HG03280 (cell line): ENCODE data around the gene ARPIN.
A peak's percentile ranks its signal among the peaks of the same experiment; 100 is the strongest.
"Not testable (repeated sequence)": the region's sequence is repeated elsewhere in the genome, so short reads cannot be mapped to it uniquely, and the experiment has no call there.

Experiments used
- ATAC-seq: cut with Tn5 transposase; IDR thresholded peaks from one replicate; pipeline ENCODE4 v1.9.1; 2021; ENCODE audit warnings: mild to moderate bottlenecking, moderate library complexity; ENCODE audit not compliant: unreplicated experiment

Gene ARPIN

DNA sequence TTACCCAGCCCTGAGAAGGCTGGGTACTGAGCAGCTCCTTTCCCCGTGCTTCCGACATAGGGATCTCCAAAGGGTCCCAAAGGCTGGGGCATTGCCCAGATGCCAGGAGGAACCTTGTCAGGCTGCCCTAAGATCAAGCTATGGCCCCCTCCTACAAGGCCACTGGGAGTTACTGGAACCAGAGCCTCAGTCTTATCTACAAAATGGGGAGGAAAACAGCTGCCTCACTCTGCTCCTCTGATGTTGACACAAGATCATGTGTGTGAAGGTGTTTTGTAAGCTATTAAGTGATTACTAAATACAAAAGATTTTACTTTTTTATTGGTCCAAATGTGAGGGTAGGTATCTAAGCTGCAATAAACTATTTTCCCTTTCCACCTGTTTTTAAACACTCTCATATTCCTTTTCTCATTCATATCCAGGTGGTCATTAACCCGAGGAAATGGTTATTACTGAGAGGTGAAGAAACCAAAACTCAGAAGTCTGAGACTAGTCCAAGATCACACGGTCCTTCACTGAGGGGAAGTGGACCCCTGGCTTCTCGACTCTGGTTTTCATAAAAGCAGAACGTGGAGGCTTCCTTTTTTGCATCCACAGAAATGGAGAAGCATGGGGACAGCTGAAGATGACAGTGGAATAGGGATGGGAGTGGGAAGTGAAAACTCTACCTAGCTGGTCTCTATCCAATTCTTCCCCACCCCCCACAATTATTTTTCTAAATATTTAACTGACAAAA is 1.7 kb downstream of the ARPIN start:
- no peak for ATAC-seq

DNA sequence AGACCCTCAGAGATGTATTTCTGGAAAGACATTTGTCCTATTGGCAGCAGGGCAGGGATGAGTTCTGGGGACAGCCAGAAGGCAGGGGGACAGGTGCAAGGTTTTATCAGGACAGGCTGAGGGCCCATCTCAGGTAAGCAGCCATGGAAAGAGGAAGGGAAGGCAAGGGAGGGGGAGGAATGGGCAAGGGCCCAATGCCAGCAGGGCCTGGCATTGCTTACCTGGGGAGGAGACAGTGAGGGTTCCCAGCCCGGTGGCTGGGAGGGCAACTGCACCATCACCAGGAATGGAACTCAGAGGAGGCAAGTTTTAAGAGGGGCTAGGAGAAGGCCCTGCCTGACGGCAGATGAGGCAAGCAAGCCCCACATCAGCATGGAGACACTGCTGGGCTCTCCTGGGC is 3.1 kb downstream of the ARPIN start:
- ATAC-seq, result no peak

DNA sequence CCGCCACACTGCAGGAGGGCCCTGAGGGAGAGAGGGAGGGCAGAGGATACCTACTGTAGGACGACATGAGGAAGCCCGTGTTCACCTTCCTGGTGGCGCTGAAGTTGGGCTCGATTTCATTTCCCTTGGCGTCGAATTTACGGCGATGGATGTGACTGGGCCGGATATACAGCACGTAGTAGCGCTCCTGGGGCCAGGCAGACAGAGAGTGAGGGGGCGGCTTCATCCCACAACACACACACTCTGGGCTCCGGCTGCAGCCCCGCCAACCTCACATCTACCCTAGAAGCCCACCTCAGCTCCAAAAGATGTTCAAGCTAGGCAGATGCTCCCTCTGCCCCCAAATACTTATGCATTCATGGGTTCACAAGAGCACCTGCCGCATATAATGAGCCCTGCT is 4.5 kb downstream of the ARPIN start:
- ATAC-seq, result no peak

DNA sequence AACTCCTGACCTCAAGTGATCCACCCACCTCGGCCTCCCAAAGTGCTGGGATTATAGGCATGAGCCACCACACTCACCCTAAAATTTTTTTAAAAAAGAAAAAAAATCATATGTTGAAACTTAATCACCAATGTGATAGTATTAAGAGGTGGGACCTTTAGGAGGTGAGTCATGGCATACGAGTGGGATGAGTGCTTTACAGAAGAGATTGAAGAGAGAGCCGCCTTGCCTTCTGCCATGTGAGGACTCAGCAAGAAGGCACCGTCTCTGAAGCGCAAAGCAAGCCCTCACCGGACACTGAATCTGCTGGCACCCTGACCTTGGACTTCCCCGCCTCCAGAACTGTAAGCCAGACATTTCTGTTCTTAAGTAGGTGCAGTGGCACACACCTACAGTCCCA is 5.5 kb downstream of the ARPIN start:
- no peak for ATAC-seq

DNA sequence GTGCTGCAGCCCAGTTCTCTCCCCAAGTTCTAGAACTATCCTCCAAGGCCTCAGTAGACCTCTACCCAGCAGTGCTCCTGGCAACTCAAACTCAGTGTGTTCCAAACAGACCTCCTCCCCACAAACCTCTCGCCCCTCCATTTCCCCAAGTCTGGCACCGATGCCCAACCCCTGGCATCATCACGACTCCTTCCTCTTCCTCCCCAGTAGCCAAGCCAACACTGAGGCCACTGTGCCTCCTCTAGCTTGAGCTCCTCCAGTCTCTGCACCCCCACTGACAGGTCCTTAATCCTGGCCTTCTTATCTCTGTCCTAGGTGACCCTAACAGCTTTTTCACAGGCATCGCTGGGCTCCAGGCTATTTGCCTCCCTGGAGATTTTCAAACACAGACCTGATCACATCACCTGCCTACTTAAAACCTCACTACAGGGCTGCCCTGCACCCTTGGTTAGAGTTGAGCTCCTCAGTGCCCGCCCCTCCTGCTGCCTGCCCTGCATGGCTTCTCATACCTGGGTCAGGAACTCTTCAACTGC is 6.8 kb downstream of the ARPIN start:
- no peak for ATAC-seq

DNA sequence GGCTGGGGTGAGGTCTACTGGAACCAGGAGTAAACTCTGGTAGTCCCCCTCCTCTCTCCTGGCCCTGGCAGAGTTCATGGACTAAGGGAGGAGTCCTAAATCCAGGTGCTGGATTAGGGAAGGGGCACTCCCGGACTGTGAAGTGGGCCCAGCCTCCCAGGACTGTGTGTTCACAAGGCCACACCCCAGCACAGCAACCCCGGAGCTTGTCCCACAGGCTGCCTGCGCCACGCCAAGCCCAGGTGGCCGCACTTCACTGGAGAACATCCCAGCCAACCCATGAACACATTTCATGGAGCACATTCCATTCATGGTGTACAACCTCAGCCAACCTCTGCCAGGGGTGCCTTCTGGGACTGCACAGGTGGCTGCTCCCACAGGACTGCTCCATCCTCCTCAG is 8.2 kb downstream of the ARPIN start:
- ATAC-seq, result no peak

DNA sequence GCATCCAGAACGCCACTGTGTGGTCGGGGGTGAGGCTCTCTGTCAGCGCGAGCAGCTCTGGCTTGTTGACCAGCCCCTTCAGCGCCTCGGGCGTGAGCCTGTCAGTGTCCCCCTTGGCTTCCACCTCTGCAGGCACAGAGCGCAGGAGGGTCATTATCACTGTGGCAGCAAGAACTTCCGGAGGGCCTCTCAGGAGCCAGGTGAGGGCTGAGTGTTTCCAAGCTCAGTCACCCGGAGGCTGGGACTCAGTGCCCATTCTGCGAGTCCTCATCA is 9.0 kb downstream of the ARPIN start:
- ATAC-seq, result no peak

DNA sequence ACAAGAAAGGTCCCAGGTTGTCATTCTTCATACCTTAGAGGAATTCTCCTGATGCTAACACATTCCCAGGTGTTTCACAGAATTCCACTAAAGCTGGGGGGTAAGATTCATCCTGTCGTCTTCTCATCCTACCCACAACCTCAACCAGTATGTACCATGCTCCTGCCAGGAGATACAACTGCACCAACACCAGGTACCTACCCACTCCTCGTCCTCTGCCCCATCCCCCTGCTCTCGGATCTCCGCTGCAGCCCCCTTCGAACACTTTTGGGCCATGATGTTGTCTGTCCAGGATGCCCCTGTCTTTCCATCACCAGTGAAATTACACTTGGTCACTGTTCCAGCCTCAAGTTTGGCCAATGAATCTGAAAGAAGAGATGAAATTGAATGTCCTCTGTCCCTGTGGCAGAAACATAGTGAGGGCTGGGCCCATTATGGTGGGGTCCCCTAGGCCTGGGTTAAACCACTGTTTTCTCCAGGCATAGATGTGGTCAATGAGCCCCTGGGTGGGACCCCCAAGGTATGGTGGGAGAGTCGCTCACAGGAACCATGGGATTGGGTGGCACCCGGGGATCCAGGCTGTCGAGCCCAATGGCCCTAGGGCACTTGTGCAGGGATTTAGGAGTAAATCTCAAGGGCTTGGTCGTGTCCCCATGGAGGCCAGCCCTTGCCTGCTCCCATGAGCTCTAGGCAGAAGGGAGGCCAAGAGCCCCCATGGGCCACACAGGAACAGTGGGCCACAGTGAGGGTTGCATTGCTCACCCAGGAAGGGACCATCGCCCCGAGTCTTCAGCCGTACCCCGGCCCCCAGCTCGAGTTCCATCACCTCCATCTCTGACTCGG is 9.5 kb downstream of the ARPIN start:
- ATAC-seq, result no peak

DNA sequence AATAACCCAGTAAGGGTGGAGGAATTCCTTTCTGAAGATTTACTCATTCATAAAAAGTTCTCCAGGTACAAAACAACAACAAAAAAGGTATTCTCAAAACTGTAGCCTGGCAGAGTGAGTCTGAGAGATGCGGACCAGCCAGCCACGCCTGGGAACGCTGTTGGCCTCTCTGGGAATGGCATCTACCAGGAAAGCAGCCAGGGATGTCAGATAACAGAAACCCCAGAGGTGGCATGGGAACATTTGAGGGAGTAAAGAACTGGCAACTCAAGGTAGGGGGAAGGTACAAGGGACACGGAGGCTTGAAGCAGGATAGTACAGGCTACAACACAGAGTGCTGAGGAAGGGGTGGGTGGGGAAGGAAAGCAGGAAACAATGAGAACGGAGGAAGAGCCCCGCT is 11.9 kb downstream of the ARPIN start:
- no peak for ATAC-seq

DNA sequence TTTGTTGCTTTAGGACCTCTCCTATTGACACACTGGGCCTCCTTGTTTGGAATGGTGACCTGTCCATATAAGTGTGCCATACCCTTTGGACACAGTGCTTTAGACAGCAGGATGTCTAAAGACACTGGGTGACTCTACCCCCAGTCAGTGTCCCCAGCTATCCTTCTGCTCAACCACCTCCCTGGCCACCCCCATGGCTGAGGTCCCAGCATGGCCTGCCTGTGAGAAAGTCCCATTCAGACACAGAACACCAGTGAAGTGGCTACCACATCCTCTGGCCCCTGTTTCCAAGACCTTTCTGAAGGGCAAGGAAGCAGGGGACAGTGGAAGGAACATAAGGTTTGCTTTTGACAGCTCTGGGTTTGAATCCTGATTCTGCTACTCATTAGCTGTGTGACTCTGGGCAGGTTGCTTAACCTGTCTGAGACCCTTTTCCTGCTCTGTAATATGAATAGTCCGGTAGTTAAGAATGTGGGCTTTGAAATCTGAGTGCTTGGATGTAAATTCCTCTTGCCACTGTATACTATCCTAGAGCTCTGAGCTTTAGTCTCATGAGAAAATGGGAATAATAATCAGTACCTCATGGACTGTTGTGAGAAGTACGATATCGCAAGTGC is 12.7 kb downstream of the ARPIN start:
- ATAC-seq, result no peak

DNA sequence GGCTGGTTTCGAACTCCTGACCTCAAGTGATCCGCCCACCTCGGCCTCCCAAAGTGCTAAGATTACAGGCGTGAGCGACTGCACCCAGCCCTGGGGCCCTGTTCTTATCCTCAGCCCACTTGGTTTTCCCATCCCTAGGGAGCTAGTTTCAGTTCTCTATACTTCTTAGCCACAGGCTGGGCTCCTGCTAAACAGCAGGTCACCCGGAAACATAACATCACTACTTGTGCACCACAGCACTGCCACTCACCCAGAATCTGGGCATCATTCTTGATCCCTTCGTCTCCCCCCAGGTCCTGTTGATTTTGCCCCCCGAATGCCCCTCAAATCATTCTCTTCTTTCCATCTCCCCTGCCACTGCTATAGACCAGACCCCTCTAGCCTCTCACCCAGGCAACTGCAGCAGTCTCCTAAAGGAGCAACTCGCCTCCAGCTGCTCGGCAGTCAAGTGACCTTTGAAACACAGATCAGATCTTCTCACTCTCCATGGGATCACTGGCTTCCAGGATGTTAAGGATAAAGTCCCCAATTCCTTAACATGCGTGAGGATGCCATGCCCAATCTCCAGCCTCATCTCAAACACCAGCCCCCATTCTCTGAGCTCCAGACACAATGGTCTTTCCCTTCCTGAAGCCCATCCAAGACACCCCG is 13.3 kb downstream of the ARPIN start:
- ATAC-seq, result no peak

DNA sequence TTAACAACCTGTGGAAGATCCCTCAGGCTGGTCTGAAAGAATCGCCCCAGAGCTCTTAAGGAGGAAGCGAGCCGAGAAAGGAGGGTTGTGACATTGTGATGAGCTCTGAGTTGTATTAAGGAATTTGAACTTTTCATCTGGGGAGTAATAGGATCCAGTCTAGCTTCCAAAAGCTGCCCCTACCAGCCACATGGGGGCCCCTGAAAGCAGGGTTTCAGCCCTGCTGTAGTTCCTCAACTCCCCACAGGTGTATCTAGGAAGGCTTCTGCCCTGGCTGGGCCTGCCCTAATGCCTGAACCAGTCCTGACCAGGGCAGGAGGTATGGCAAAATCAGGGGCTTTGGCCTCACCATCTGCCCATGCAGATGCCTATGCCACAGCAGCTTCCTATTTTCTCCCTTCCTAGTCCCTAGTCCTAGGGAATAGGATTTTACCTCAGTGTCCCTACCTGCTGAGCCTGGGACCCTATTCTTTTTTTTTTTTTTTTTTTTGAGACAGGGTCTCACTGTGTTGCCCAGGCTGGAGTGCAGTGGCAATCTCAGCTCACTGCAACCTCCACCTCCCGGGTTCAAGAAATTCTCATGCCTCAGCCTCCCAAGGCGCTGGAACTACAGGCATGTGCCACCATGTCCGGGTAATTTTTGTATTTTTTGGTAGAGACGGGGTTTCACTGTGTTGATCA is 14.0 kb downstream of the ARPIN start:
- peak; percentile 49 for ATAC-seq

DNA sequence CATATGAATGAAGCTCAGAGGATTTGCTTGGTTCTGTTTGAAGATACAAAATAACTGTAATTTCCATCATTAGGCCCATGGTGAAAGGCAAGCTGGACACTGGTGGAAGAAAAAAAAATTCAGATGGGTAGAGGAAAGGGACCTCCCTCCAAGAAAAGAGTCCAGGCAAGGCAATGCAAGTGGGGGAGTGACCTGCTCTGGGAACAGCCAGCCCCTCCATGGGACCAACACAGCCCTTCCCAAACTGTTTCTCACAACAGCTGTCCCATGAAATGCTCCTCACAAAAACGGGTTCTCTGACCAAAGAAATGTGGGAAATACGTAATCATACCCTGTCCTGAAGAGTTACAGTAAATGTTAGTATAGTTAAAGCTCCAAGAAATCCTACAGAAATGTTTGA is 14.6 kb downstream of the ARPIN start:
- ATAC-seq, result no peak

DNA sequence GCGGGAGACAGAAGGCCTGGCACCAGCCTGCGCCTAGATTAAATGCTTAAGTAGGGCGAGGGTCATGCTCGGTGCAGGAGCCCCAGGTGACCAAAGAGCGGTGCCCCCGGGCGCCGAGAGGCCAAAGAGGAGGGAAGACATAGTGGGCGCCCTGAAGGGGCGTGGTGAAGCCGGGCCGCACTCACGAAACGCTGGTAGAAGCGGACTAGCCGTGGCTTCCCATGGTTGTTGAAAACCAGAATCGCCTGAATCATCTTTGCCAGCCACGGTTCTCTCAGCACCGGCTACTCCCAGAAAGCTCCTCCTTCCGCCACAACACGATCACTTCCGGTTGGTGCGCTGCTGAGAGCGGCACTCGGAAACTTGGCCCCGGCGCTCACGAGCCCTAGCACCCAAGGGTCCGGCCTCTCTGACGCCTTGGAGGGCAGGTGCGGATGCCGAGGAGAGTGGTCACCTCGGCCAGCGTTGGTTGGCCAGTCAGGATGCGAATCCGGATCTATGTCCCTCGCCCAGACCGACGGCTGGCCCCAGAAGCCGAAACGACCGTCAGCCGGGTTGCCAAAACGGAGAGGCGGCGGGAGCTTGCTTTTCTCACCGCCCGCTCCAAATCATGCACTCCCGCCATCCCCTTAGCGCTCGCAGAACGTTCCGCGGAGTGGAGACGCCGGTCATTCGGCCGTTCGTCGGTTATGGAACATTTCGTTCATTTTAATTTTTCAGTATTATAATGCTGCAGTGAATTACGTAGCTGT is 18.9 kb downstream of the ARPIN start, which contains the start of gene AP3S2:
Gene AP3S2, minus strand, starts transcription at position 299 of the 752 bp plus-strand sequence. Its CDS starts 45 bp downstream, at position 254.
- peak; percentile 92 for ATAC-seq

DNA sequence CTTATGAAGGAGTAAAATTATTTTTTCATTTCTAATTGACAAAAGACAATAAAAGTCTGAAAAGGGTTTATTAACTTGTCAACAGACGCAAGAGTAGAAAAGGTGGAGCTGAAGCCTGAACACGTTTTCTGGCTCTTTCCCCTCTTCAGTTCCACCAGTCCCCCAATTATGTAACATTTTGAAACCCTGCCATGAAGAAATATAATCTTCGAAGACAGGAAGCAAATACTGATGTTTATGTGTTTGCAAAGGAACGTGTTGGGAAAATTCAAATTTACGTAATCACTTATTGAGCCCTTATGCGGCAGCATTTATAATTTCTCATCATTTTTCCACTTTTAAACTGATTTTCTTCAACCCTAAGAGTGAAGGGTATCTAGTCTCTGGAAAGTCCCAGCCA is 19.7 kb downstream of the ARPIN start:
- no peak for ATAC-seq

DNA sequence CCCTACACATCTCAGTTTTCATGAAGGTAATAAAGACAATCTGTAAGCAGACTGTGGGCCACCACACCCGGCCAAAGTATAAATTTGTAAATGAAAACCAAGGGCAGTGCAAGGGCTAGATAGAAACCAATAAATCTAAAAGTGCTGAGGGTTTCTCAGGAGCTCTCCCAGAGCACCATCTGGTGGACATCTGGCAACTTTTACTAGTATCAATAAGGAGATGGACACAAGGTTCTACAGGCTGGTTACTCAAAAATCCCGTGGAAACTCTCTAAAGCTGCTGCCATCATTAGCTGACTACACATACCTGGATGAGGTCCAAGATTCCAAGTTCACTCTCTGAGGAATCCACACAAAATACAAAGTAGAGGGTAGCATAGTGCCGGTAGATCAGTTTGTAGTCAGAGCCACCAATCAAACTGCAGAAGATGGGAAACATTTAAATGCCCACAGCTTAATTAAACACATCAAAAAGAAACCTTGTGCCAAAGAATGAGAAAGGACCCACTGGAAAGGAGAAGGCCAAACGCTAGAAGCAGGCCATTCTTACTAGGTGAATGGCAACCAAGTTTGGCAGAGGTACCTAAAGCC is 24.4 kb downstream of the ARPIN start:
- ATAC-seq, result no peak

DNA sequence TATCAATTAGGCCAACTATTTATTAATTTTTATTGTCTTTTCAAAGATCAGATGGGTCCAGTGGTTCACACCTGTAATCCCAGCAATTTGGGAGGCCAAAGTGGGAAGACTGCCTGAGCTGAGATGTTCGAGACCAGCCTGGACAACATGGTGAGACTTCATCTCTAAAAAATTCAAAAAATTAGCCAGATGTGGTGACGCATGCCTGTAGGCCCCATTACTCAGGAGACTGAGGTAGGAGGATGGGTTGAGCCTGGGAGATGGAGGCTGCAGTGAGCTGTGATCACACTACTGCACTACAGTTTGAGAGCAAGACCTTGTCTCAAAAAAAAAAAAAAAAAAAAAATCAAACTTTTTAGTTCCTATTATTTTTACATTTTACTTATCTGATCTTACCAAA is 27.1 kb downstream of the ARPIN start:
- no peak for ATAC-seq

DNA sequence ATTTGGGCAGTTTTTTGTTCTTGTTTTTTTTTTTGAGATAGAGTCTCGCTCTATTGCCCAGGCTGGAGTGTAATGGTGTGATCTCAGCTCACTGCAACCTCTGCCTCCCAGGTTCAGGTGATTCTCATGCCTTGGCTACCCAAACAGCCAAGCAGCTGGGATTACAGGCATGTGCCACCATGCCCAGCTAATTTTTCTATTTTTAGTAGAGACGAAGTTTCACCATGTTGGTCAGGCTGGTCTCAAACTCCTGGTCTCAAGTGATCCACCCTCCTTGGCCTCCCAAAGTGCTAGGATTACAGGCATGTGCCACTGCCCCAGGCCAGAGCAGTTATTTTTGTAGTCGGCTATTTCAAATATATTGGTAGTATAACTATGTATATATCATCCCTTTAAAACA is 27.6 kb downstream of the ARPIN start:
- not testable (repeated sequence) for ATAC-seq

DNA sequence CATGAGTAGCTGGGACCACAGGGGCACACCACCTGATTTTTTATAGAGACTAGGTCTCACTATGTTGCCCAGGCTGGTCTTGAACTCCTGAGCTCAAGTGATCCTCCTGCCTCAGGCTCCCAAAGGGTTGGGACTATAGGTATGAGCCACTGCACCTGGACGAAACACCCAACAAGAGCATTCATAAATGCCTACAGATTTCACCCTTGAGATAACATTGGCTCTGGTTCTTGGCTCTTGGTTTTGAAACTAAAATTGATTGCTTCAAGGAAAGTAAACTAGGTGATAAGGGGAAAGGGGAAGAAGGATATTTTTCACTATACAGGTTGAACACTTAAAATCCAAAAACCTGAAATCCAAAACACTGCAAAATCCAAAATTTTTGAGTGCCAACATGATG is 29.2 kb downstream of the ARPIN start:
- ATAC-seq, result no peak

DNA sequence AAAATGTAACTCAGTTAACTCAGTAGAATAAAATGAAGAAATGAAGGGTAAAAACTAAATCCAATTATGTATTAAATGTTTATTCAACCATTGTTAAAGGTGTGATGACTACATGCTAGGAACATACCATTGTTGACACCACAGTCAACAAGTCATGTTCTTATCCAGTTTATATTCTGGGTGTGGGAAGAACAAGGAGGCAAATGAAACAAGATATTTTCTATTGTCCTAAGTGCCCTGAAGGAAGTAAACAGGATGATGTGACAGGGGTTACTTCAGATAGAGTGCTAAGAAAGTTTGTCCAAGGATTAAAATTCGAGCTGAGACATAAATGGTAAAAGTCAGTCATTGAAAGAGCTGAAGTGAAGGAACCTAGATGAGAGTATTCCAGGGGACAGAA is 32.0 kb downstream of the ARPIN start:
- no peak for ATAC-seq
